ENCODE measurements around the gene JMY. TPM values are rescaled to one million over a fixed set of nuclear protein-coding genes. Genes with fewer than 3 reads are reported as not detected.

Gene JMY, protein sequence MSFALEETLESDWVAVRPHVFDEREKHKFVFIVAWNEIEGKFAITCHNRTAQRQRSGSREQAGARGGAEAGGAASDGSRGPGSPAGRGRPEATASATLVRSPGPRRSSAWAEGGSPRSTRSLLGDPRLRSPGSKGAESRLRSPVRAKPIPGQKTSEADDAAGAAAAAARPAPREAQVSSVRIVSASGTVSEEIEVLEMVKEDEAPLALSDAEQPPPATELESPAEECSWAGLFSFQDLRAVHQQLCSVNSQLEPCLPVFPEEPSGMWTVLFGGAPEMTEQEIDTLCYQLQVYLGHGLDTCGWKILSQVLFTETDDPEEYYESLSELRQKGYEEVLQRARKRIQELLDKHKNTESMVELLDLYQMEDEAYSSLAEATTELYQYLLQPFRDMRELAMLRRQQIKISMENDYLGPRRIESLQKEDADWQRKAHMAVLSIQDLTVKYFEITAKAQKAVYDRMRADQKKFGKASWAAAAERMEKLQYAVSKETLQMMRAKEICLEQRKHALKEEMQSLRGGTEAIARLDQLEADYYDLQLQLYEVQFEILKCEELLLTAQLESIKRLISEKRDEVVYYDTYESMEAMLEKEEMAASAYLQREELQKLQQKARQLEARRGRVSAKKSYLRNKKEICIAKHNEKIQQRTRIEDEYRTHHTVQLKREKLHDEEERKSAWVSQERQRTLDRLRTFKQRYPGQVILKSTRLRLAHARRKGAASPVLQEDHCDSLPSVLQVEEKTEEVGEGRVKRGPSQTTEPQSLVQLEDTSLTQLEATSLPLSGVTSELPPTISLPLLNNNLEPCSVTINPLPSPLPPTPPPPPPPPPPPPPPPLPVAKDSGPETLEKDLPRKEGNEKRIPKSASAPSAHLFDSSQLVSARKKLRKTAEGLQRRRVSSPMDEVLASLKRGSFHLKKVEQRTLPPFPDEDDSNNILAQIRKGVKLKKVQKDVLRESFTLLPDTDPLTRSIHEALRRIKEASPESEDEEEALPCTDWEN
- total RNA-seq: 6.1 and 6.3 TPM in 2 replicates

DNA sequence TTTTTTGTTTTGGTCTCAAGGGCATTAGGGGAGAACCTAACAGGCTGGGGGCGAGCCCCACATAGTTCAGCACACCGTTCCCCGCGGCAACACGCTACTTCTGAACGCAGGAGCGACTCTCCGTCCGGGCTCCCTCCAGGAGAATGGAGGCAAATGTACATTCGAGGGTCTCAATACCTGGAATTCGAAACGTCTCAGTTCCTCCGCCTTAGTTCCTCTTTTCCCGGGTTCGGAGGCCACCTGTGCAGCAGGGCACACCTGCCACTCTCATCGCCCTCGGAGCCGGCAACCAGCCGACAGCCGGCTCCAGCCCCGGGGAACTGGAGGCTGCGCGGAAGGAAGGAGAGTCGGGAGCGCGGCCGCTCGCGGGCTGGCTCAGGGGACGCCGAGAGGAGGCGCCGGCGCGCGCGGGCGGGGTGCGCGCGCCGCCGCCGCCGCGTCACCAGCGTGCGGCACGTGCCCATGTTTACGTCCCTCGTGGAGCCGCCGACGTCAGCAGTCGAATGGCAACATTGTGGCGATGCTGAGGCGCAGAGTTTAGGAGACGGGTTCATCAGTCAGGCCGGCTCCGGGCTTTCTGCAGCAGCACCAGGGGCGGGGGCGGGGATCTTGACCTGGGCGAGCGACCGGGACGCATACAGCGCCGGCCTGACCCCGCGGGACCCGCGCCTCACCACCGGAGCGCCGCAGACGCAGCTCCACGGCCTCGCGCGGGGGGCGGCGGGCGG, at the start of gene JMY:
Gene JMY (plus strand): TSS at position 498 of the 728 bp plus-strand sequence. CDS start 520 bp downstream, outside the sequence.
- intact Hi-C loops (cut with micrococcal nuclease): loop anchor here (1.0 to 10.0 kb wide), 13 partner anchors 229 to 1727 kb away; partner anchors contain the start of genes AP3B1, RASGRF2, SCAMP1 and SERINC5

DNA sequence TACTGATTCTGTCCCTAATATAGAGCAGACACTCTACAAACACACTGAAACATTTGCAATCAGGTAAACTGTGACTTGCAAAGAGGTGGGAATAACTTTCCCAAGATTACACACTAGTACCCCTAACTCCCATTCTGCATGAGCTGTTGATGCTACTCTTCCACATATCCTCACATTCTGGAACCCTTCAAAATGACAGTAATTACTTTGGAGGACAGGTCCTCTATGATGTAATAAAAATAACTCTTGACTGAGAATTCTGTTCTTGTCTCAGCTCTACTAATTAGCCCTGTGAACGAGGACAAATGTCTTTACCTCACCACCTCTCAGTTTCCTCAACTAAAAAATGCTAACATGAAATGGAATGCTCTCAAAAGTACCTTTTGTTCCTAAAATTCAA, 49.5 kb upstream of the JMY start:
- intact Hi-C loops (cut with micrococcal nuclease): no loop called here

DNA sequence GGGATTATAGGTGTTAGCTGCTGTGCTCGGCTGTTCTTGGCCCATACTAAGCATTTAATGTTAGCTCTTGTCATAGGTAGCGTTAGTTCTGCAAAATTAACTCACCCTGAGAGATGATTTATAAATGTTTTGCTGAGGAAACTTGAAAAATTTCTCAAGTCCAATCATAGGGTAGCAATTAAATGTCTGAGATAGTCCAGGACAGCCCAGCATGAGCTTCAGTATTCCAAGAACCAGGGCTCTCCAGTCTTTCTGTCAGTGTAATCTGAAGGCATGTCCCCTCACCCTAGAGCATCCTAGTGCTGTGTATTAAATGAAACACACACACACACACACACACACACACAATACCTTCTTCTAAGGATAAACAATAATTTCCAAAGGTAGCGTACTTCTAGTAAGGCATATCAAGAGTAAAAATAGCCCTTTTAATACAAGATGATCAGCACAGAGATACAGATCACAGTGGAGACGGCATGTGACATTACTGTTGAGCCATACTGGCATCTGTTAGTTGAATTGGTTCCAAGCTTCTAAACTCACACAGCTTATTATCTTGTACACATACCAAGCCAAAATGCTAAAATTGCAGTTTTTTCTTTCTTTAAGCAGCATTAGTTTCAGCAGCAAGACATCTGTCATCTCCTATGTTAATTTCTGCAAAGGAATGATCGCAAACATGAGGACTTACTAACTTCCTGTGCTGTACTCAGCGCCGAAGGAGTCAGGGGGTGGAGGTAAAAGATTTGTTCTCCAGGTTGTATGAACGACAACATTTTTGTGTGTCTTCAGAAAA, 46.3 kb upstream of the JMY start:
- intact Hi-C loops (cut with micrococcal nuclease): no loop called here

DNA sequence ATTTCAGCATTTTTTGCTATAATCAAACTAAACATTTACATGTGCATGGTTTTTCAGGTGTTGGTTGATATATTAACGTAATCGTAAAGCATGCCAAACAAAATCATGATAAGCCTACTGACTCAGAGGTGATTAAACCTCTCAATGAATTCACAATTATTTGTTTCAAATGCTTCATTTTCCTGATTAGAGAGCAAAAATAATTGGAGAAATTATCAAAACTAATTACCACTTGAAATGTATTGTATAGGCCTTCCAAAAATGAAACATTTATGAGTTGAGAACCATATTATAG, 45.7 kb upstream of the JMY start:
- intact Hi-C loops (cut with micrococcal nuclease): no loop called here

DNA sequence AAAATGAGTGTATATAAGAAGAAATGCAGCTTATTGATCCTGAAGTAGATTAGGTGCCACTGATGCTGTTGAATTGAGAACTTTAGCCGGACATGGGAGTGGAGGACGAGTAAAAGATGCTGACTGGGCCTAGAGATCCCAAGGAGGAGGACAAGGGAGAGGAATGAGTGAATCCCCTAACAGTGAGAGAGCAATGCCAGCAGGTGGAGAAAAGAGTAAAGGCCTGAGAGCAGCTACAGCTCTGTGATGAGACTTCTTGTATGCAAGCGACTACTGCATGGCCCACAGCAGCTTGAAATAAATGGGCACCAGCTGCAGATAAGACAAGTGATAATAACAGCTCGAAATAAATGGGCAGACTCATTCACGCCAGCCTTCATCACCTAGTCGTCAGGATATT, 44.5 kb upstream of the JMY start:
- intact Hi-C loops (cut with micrococcal nuclease): no loop called here

DNA sequence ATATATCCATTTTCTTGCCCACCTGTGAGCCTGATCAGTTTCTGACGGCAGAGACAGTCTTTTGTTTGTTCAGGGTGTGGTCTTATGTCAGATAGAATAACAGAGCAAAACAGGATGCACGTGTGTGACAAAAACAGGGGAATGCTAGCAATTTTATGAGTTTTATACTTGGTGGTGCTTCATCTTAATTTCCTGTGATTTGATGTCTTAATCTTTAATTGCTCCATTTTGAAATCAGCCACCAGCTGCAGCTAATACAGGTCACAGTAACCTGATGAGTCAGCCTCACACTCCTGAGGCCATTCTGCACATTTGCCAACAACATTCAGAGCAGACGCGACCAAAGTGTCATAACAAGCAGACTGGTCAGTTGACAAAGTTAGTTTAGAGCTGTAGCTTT, 42.3 kb upstream of the JMY start:
- intact Hi-C loops (cut with micrococcal nuclease): no loop called here

DNA sequence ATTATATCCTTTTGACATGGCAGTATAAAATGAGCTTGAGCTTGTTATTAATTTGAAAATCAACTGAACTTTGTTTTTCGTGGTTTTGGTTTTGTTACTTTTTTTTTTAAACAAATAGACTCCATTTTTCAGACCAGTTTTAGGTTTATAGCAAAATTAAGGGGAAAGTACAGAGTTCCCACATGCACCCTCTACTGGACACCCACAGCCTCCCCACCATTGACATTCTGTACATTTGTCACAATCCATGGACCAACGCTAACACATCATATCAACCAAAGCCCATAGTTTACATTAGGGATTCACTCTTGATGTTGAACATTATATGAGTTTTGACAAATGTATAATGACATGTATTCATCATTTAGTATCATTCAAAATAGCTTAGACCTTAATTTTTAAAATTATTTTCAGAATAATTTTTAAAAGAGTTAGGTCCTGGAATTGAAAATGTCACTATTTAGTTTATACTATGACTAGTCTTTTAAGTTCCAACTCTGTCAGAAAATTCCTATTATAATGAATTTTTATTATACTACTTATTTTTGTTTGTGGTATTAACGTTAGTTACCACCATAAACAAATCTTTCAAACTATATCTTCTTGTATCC, 35.3 kb upstream of the JMY start:
- intact Hi-C loops (cut with micrococcal nuclease): no loop called here

DNA sequence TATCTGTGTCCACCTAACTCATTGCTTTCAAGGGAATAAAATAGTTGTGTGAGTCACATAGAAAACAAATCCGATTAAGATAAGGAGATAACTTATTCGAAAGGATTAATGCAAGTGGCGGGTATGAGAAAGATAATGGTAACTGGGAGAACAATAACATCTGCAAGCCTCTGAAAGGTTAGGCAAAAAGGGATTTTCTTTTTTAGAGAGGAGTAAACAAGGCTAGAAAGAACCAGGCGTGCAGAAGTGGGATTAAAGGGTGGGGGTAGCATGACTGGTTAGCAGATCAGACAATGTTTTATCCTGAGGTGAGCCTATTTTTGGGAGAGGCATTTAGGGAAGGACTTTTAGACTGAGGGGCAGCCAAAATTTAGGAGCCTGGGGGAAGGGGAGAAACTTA, 34.7 kb upstream of the JMY start:
- intact Hi-C loops (cut with micrococcal nuclease): no loop called here

DNA sequence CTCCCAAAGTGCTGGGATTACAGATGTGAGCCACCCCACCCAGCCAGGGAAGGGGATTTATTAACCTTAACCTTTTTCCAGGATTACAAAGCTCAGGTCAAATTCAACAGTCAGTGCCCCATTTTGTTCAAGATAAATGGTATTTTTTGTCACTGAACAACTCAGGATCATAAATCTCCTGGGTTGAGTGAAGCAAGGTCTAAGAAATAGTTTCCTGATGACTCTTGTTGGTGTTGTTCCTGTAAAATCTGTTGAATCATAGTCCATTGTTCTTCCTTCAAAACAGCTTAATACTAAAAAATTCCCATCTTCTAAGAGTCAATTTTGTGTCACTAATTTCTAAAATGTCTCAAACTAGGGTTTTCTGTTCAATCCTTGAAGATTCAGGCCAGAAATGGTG, 33.9 kb upstream of the JMY start:
- intact Hi-C loops (cut with micrococcal nuclease): no loop called here

DNA sequence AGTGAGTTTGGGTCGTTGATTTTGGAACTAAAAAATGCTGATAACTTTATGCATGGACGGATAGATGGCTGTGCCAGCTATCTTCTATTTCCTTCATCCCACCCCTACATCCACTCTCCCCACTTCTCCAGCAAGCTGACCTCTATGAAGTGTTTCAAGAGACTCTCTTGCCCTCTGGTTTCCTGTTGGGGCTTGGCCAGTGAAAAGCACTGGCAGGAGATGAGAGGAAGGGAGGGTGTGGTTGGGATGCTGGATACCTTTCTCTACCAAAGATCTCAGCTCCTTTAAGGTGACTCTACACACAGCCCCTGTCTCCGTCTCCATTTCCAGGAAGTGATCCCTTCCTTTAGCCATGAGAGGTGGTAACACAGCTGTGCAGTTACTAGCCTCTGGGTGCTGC, 30.0 kb upstream of the JMY start:
- intact Hi-C loops (cut with micrococcal nuclease): no loop called here

DNA sequence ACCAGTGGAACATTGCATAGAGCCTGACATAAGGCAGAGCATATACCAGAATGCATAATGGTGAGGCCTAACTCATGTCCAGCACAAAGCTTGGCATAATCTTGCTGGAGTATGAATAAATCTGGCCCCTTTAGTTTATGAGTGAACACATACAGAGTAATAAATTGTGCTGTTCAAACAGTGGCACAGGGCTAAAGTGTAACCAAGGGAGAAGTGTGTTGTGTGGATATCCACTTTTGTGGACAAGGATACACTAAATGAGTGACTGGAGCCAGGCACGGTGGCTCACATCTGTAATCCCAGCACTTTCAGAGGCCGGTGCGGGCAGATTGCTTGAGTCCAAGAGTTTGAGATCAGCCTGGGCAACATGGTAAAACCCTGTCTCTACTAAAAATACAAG, 29.4 kb upstream of the JMY start:
- intact Hi-C loops (cut with micrococcal nuclease): no loop called here

DNA sequence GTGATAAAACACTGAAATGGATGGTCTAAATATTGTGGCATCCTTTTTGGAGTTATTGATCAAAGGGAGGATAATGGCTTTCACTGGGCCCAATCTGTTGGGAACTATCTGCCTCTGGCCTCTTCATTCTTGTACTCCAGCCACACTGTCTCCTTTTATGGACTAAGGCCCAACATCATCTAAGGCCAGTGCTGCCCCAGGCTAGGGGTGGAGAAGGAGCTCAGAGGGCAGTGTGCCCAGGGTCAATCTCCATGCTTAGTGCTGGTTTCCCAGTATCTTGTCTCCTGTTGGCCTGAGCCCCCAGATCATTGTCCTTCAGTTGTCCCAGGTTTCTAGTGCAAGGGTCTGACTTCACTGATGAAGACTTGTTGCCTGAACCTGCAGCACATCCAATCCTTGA, 26.4 kb upstream of the JMY start:
- intact Hi-C loops (cut with micrococcal nuclease): no loop called here

DNA sequence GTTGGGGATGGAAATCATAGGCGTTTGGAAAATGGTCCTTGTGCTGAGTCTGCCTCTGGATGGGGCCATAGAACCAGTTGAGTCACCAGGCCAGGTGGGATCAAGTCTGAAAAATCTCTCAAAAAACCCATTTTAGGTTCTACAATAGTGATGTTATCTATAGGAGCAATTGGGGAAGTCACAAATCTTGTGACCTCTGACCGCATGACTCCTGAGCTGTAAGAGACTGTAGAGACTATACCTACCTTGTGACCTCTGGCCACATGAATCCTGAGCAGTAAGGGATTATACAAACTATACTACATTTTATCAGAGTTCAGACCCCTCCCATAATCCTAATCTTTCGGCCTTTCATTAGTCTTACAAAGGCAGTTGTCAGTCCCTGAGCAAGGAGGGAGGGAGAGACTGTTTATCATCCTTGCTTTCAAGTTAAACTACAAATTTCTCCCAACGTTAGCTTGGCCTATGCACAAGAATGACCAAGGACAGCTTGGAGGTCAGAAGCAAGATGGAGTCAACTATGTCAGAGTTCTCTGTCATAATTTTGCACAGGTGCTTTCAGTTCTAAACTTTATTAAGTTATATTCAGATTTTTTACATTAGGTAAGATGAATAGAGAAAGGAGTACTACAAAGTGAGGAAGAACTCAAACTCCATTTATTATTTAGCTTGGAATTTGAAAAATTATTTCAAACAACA, 11.5 kb upstream of the JMY start:
- intact Hi-C loops (cut with micrococcal nuclease): no loop called here

DNA sequence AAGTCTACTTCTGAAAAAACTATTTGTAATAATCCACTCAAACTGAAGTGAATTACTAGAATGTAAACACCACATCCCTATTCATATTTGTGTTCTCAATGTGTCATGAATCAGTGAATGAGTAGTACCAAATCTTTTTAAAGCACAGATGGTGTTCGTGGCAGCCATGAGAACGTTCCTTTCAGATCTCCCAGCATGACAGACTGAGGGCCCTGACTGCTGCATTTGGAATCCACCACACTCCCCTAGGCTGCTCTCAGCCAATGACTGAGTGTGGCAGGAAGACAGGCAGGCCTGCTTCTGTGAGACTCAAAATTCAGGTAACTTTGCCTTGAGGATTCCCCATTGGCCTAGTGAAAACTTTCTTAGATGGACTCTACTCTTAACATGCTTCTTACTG, 10.9 kb upstream of the JMY start:
- intact Hi-C loops (cut with micrococcal nuclease): no loop called here

DNA sequence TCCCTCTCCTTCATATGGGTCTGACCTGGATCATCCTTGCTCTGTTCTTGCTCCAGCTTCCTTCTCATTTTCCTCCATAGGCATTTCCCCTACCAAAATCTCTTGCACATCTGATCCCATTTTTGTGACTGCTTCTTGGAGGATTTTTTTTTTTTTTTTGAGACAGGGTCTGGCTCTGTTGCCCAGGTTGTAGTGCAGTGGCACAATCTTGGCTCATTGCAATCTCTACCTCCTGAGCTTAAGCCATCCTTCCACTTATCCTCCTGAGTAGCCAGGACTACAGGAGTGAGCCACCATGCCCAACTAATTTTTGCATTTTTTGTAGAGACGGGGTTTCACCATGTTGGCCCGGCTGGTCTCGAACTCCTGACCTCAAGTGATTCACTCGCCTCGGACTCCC, 10.5 kb upstream of the JMY start:
- intact Hi-C loops (cut with micrococcal nuclease): no loop called here

DNA sequence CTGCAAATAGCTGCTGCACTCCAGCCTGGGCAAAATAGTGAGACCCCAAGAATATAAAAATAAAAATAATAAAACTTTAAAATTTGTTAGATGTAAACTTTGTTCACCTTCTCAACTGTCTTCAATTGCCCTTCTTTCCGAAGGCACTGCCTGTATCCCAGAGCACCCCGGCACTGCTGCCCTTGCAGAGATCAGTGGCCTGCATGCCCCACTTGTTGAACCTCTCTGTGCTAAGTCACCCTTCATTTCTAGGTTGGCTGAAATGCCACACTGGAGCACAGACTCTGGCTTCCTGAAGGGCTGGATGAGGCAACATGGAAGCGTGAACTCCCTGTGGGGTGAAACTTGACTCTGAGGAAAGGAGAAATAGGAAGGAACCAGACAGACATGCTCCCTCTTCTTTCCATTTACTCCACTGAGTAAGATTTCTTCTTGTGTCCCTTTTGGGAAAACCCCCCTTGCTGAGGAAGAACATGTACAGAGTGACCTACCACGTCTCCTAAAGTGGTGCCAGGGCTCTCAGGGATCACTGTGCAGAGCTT, 8.4 kb upstream of the JMY start:
- intact Hi-C loops (cut with micrococcal nuclease): no loop called here

DNA sequence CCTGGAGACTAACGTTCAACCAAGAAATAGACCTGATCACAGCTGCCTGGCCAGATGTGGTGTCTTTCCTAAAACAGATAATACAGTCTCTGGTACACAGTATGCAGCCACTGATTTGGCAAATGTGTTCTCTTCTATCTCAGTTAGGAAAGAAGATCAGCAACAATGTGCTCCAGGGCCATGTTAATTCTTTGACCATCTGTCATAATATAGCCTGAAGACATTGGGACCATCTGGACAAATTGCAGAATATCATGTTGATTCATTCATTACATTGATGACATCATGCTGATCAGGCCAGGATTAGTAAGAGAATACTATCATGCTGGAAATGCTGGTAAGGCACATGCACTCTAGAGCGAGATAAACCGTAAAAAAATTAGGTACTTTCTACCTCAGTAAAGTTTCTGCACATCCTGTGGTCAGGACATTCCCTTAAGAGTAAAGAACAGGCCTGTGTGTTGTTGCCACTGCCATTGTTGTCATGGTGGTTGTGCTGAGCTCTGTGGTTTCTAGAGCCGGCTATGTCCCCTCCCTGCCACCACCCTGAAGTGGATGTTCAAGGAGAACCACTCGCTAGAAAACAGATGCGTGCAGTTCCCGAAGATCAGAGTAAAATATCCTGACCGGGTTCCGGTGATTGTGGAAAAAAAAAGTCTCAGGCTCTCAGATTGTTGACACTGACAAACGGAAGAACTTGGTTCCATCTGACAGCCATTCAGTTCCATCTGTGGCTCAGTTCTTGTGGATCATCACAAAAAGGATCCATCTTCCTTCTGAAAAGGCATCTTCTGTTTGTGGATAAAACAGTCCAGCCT, 6.4 kb upstream of the JMY start:
- intact Hi-C loops (cut with micrococcal nuclease): loop anchor here (10.0 kb wide), 1 partner anchor 1025 kb away; the partner anchor contains the start of gene SERINC5

DNA sequence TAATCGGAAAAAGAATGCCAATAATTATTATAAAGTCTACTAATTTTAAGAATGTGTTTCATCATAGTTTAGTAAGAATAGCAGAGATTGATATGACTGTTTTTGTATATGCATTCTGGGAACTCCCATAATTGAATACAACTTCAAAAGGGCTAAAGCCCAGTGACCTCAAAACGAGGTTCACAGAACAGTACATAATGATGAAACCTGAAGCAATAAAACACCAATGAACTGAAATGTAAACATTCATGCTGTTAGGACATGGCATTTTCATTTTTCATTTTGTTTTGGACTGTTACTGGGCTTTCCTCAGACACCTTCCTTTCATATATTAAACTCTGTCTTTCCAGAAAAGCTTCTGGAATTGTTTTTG, 684 bp upstream of the JMY start:
- intact Hi-C loops (cut with micrococcal nuclease): loop anchor here (1.0 to 10.0 kb wide), 10 partner anchors 229 to 1727 kb away; partner anchors contain the start of genes AP3B1, RASGRF2, SCAMP1 and SERINC5

Measured in T-helper 1 cell treated with Interleukin-12 subunit alpha and Interleukin-12 subunit beta and Interleukin-4 antibody, amounts not matched to agents 30 ng/mL and 1 ng/mL, for 36 hours (primary cell).